Osteoblast (primary cell): ENCODE data around the gene B3GALT5. TPM values are rescaled to one million over a fixed set of nuclear protein-coding genes. Genes with fewer than 3 reads are reported as not detected.
A peak's percentile ranks its signal among the peaks of the same experiment; 100 is the strongest.
"Not testable (repeated sequence)": the region's sequence is repeated elsewhere in the genome, so short reads cannot be mapped to it uniquely, and the experiment has no call there.

Experiments
- DNase-seq: peaks from one replicate; pipeline ENCODE4 v3.0.0; 2011; ENCODE audit warnings: low spot score, mixed read lengths; ENCODE audit not compliant: insufficient read length; ENCODE audit errors: missing footprints
- H2AFZ ChIP-seq: 2 replicates; pipeline ENCODE4 v1.6.0; 2011; ENCODE audit warnings: mild to moderate bottlenecking, low read length
- H3K27ac ChIP-seq: 2 replicates; pipeline ENCODE4 v1.5.1; 2011; ENCODE audit warnings: mild to moderate bottlenecking, low read depth, low read length, moderate library complexity
- H3K27me3 ChIP-seq: 2 replicates; pipeline ENCODE4 v1.6.0; 2012; ENCODE audit warnings: mild to moderate bottlenecking, control low read depth, inconsistent platforms, low read length, moderate library complexity; ENCODE audit not compliant: insufficient read depth
- H3K36me3 ChIP-seq: 2 replicates; pipeline ENCODE4 v1.5.1; 2011; ENCODE audit warnings: mild to moderate bottlenecking, low read length, control low read depth, moderate library complexity; ENCODE audit not compliant: insufficient read depth
- H3K4me1 ChIP-seq: 2 replicates; pipeline ENCODE4 v1.5.1; 2011; ENCODE audit warnings: mild to moderate bottlenecking, low read length, control low read depth, moderate library complexity; ENCODE audit not compliant: insufficient read depth
- H3K4me2 ChIP-seq: 2 replicates; pipeline ENCODE4 v1.6.0; 2011; ENCODE audit warnings: mild to moderate bottlenecking, low read length; ENCODE audit not compliant: insufficient read depth
- H3K4me3 ChIP-seq: fragments of 200-600 bp; sonication (generic); 3 replicates; pipeline ENCODE4 v1.5.1; 2012; ENCODE audit warnings: mild to moderate bottlenecking, low read length, inconsistent platforms; ENCODE audit not compliant: insufficient read depth
- H3K79me2 ChIP-seq: 2 replicates; pipeline ENCODE4 v1.6.0; 2012; ENCODE audit warnings: mild to moderate bottlenecking, low read length, control low read depth, inconsistent platforms; ENCODE audit not compliant: insufficient read depth
- H3K9me3 ChIP-seq: 2 replicates; pipeline ENCODE4 v1.5.1; 2011; ENCODE audit warnings: low read depth, low read length, control low read depth
- H4K20me1 ChIP-seq: 2 replicates; pipeline ENCODE4 v1.6.0; 2012; ENCODE audit warnings: mild to moderate bottlenecking, low read length, control low read depth; ENCODE audit not compliant: insufficient read depth
- CTCF ChIP-seq: IDR thresholded peaks from 2 replicates; pipeline ENCODE4 v1.5.1; 2011; ENCODE audit warnings: mild to moderate bottlenecking, low read depth, low read length, moderate library complexity; ENCODE audit errors: extremely low read depth
- total RNA-seq: library from RNA; depleted of rRNA; stranded (reverse); fragments of >200 nt; gene quantifications from 2 replicates; pipeline ENCODE4 v1.2.3, GENCODE V29; 2012

B3GALT5 gene
- total RNA-seq, 1 donor = under 0.01 TPM

DNA sequence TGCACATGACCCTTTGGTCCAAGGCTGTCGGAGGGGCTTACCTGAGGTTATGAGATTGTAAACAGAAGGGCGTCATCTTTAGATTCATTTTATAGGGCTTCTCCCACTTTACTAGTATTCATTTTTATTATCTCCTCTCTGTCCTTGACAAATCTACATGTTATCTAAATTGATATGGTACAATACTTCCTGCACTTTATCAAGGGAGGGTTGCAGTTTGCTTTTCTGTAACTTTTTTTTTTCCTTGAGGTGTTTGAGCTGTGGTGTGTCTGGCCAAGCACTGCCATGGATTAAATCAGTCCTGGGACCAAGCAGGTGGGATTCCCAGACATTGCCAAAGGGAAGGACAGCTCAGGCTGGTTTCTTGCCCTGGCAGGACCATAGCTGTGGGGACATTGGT is 32.0 kb upstream of the B3GALT5 start:
- TF ChIP-seq CTCF = no peak
- Histone ChIP-seq H3K4me2 (no peak overlapping the region), H2AFZ (no peak overlapping the region), H3K4me1 (no peaks in the 10 kb centered on the region), H3K9me3 (no peaks in the 10 kb centered on the region), H3K27ac (no peak overlapping the region), H3K27me3 (no peaks in the 10 kb centered on the region), H3K79me2 (no peaks in the 10 kb centered on the region), H4K20me1 (no peaks in the 10 kb centered on the region), H3K4me3 (no peak overlapping the region), H3K36me3 (no peaks in the 10 kb centered on the region)
- DNase-seq = no peak

DNA sequence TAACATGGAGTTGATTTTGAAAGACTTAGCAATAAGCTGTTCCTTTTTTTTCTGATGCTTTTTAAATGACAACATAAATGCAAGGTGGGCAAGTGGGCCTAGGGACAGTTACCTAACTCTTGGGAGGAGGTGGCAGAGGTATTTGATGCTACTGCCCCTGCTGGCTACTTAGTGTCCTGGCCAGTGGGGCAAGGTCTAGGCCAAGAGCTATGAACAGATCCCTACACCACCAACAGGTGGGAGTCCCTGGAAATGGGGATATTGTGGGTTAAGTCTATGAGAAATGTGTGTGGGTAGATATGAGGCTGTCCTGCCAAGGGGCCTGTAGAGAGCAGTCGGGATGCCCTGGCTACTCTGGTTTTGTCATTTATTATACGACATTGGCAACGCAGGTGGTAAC is 31.3 kb upstream of the B3GALT5 start:
- H3K27ac ChIP-seq = no peak overlapping the region
- no peak overlapping the region for H2AFZ ChIP-seq
- no peaks in the 10 kb centered on the region for H3K4me1 ChIP-seq
- H3K79me2 ChIP-seq = no peaks in the 10 kb centered on the region
- no peaks in the 10 kb centered on the region for H3K9me3 ChIP-seq
- no peaks in the 10 kb centered on the region for H4K20me1 ChIP-seq
- no peak for DNase-seq
- TF ChIP-seq CTCF = peak; percentile 5
- no peak overlapping the region for H3K4me3 ChIP-seq
- no peaks in the 10 kb centered on the region for H3K36me3 ChIP-seq
- H3K4me2 ChIP-seq = no peak overlapping the region
- no peaks in the 10 kb centered on the region for H3K27me3 ChIP-seq

- Histone ChIP-seq H3K4me3 (no peak overlapping the region), H3K9me3 (no peaks in the 10 kb centered on the region), H2AFZ (no peak overlapping the region), H3K27ac (no peak overlapping the region), H3K4me1 (no peaks in the 10 kb centered on the region), H3K79me2 (no peaks in the 10 kb centered on the region), H4K20me1 (no peaks in the 10 kb centered on the region), H3K4me2 (no peak overlapping the region), H3K36me3 (no peaks in the 10 kb centered on the region), H3K27me3 (no peaks in the 10 kb centered on the region)
- TF ChIP-seq CTCF = no peak
- no peak for DNase-seq
Measured at GRCh38 chr21:39582749-39583148, 30.0 kb upstream of the B3GALT5 start.

- H4K20me1 ChIP-seq, H2AFZ ChIP-seq, H3K9me3 ChIP-seq, H3K4me2 ChIP-seq, H3K36me3 ChIP-seq, H3K27ac ChIP-seq, H3K4me1 ChIP-seq, DNase-seq, H3K79me2 ChIP-seq, H3K4me3 ChIP-seq, H3K27me3 ChIP-seq: not testable (repeated sequence)
Measured at GRCh38 chr21:39583586-39583985, 29.2 kb upstream of the B3GALT5 start.

GRCh38 chr21:39587376-39587775 is 25.4 kb upstream of the B3GALT5 start:
- no peaks in the 10 kb centered on the region for H3K79me2 ChIP-seq
- H2AFZ ChIP-seq = no peak overlapping the region
- no peaks in the 10 kb centered on the region for H4K20me1 ChIP-seq
- no peaks in the 10 kb centered on the region for H3K9me3 ChIP-seq
- no peak overlapping the region for H3K4me3 ChIP-seq
- H3K4me2 ChIP-seq = no peak overlapping the region
- TF ChIP-seq CTCF = no peak
- no peak overlapping the region for H3K27ac ChIP-seq
- H3K27me3 ChIP-seq = no peaks in the 10 kb centered on the region
- H3K4me1 ChIP-seq = no peaks in the 10 kb centered on the region
- H3K36me3 ChIP-seq = no peaks in the 10 kb centered on the region
- no peak for DNase-seq
